GM13976 (cell line): ENCODE measurements around the gene MYO1E.

ENCODE experiments used
- DNase-seq: peaks from one replicate; pipeline ENCODE4 v3.0.0; 2012; ENCODE audit warnings: low spot score
- in situ Hi-C: fragments of 300-500 bp; cut with MboI; formaldehyde crosslinking; loops from one replicate; pipeline ENCODE4 v1.12.0; 2022; ENCODE audit warnings: low sequenced_read_pairs, mixed read lengths, inconsistent platforms; ENCODE audit not compliant: unreplicated experiment
- TF ChIP-seq, protein P1 (sequence below): IDR thresholded peaks from 2 replicates; pipeline ENCODE4 v1.5.1; 2012; ENCODE audit warnings: borderline replicate concordance, mild to moderate bottlenecking; ENCODE audit not compliant: insufficient read depth; ENCODE audit errors: extremely low read depth, missing control alignments, control extremely low read depth

MYO1E gene

GRCh38 chr15:59278120-59278519 lies 94.6 kb downstream of the MYO1E start:
- DNase-seq: no peak
- TF ChIP-seq, protein P1, sequence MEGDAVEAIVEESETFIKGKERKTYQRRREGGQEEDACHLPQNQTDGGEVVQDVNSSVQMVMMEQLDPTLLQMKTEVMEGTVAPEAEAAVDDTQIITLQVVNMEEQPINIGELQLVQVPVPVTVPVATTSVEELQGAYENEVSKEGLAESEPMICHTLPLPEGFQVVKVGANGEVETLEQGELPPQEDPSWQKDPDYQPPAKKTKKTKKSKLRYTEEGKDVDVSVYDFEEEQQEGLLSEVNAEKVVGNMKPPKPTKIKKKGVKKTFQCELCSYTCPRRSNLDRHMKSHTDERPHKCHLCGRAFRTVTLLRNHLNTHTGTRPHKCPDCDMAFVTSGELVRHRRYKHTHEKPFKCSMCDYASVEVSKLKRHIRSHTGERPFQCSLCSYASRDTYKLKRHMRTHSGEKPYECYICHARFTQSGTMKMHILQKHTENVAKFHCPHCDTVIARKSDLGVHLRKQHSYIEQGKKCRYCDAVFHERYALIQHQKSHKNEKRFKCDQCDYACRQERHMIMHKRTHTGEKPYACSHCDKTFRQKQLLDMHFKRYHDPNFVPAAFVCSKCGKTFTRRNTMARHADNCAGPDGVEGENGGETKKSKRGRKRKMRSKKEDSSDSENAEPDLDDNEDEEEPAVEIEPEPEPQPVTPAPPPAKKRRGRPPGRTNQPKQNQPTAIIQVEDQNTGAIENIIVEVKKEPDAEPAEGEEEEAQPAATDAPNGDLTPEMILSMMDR: no peak
- in situ Hi-C loops: no loop called here

- no peak for DNase-seq
- in situ Hi-C loops: no loop called here
Measured at GRCh38 chr15:59276225-59277178, 96.2 kb downstream of the MYO1E start.

DNA sequence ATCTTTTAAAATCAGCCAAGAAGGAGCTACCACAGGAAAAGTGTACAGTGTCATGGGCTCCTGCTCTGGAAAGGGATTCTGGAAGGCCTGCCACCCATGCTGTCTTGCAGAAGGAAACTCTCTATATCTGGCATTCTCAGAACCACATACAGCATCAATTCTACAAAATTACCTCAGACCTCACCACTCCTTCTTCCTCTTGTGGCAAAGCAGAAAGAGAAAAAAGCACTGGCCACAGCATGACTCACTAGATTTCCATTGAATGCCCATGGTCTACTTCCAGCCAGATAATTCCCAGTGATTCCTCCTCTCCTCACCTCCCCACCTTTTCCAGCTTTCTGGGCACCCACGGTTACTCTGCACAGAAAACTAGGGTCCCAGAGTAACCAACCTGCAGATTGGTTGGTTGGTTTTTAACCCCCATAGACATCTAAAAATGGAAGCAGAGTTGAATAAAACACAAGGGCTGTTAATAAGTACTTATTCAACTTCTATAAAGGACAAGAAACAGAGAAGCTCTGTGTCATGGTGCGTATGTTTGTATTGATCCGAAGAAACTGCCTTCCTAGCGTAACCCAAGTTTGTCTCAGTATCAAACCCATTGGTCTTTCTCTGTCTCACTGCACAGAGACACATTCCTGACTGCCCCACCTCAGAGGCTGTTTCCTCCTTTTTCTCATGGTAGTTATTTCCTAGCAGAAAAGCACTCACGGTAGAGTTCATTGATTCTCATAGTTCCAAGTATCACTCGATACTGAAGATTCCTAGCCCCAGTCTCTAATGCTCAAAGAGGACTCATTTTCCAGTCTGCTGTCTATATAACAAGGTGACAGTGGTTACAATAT lies 98.3 kb downstream of the MYO1E start:
- in situ Hi-C loops: no loop called here
- DNase-seq: peak; percentile 23
- TF ChIP-seq, protein P1: no peak

More at GRCh38 chr15:59276225-59277178, 96.2 kb downstream of the MYO1E start:
- TF ChIP-seq, protein P1: no peak

- TF ChIP-seq, protein P1: no peak
- DNase-seq: no peak
- in situ Hi-C loops: no loop called here
Measured at GRCh38 chr15:59273234-59273633, 99.4 kb downstream of the MYO1E start.

DNA sequence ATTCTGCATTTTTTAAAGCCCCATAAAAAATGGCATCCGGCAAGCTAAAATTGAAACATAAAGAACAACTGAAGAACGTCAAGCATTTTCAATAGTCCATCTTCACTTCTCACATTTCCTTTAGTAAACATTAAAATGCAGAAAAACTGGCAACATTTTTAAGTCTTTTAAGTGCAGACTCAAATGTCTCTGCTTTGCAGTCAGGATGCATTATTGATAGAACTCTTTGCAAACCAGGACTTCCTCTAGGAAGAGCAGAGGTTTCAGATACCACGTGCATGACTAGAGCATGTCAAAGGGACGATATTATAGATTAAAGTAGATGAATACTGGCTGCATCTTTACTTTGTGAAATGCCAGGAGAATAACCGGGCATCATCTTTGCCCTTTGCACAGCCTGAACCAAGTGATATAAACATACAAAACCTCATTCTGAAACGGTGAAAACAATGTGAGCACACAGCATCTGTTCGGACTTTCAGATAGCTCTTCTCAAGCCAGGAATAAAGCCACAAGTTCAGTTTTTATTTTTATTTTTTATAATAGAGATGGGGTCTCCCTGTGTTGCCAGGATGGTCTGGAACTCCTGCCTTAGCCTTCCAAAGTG lies 101.0 kb downstream of the MYO1E start:
- in situ Hi-C loops: no loop called here
- TF ChIP-seq, protein P1: no peak
- no peak for DNase-seq

DNA sequence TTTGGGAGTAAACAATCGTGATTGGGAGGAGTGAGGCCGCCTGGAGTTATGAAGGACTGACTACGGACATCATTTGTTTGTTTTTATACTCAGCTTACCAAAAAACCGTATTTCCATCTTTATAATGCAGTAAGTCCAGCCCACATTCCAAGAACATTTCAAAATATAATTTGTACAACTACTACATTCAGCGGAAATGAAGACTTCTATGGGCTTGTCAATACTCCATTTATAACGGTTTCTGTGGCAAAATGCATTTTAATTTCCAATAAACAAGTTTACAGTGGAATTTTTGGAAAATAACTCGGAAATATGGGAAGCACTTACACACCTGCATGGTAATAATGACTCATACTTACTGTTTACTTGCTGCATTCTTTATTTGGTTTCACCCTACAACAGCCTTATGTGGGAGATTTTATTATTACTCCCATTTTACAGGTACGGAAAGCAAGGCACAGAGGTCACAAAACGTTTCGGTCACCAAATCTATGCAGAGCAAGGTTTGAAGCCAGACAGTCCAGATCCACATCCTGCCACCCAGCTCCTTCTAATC lies 103.7 kb downstream of the MYO1E start:
- TF ChIP-seq, protein P1: no peak
- in situ Hi-C loops: no loop called here
- DNase-seq: no peak
